ENCODE data around the gene OR4D11. TPM values are rescaled to one million over a fixed set of nuclear protein-coding genes. Genes with fewer than 3 reads are reported as not detected.

The OR4D11 gene
- total and polyA plus RNA-seq, 4 donors, result not detected

GRCh38 chr11:59553323-59553722 lies 49.9 kb downstream of the OR4D11 start:
- no peak for DNase-seq
- no peak overlapping the region for H3K9ac ChIP-seq (ENCODE audit: insufficient read depth in 1 of 2, low read length in 2 of 2)
- no peak overlapping the region for H3K27ac ChIP-seq (ENCODE audit: low read depth in 1 of 2, low read length in 1 of 2)
- 96 to 98% methylated on average over 21 of the region's 21 CpGs for whole genome bisulfite sequencing, 2 donors
- ATAC-seq (ENCODE audit: insufficient read depth, low FRiP score), result no peak
- H3K4me1 ChIP-seq (ENCODE audit: control insufficient read depth in 5 of 5, insufficient read depth in 5 of 5, low read length in 5 of 5), result peaks cover 0 to 13% (median 0%) of the 10 kb centered on the region in 5 donors
- no peaks in the 10 kb centered on the region for H3K36me3 ChIP-seq (ENCODE audit: control insufficient read depth in 4 of 4, insufficient read depth in 4 of 4, low read length in 4 of 4)
- peaks cover 0 to 4% (median 1%) of the 10 kb centered on the region in 3 donors for H3K27me3 ChIP-seq (ENCODE audit: control insufficient read depth in 3 of 3, insufficient read depth in 3 of 3, low read length in 2 of 3)
- H3K9me3 ChIP-seq (ENCODE audit: control insufficient read depth in 4 of 4, insufficient read depth in 3 of 4, low read length in 3 of 4), result no peaks in the 10 kb centered on the region
- no peak overlapping the region for H3K4me3 ChIP-seq
- TF ChIP-seq CTCF (IDR thresholded peaks at IDR 0.05; ENCODE audit: control extremely low read depth, extremely low read depth), result no peak

Other genes starting within 250 kb of the OR4D11 start
- gene OR5AN1, start 144.7 kb upstream of the OR4D11 start, total RNA-seq, result under 1 TPM in 1 of 2 donors, not detected in 1; 0.03 TPM
- not detected for gene OR5AN1, start 144.7 kb upstream of the OR4D11 start, polyA plus RNA-seq
- gene OR5A2, start 77.2 kb upstream of the OR4D11 start, total RNA-seq, result not detected
- gene OR5A2, start 77.2 kb upstream of the OR4D11 start, polyA plus RNA-seq, result not detected
- gene OR5A1, start 67.1 kb upstream of the OR4D11 start, total RNA-seq, result not detected
- not detected for gene OR5A1, start 67.1 kb upstream of the OR4D11 start, polyA plus RNA-seq
- gene OR4D6, start 46.6 kb upstream of the OR4D11 start, total RNA-seq, result not detected
- not detected for gene OR4D6, start 46.6 kb upstream of the OR4D11 start, polyA plus RNA-seq
- not detected for gene OR4D10, start 30.3 kb upstream of the OR4D11 start, total RNA-seq
- not detected for gene OR4D10, start 30.3 kb upstream of the OR4D11 start, polyA plus RNA-seq
- not detected for gene OR4D9, start 8.0 kb downstream of the OR4D11 start, total RNA-seq
- gene OR4D9, start 8.0 kb downstream of the OR4D11 start, polyA plus RNA-seq, result not detected
- gene OSBP, start 112.2 kb downstream of the OR4D11 start, total RNA-seq, result 10 to 100 TPM; 39.1 to 41.9 TPM
- 10 to 100 TPM; 12.0 to 21.2 TPM for gene OSBP, start 112.2 kb downstream of the OR4D11 start, polyA plus RNA-seq
- gene PATL1, start 165.5 kb downstream of the OR4D11 start, total RNA-seq, result 10 to 100 TPM; 23.1 to 29.3 TPM
- 10 to 100 TPM; 12.8 to 28.8 TPM for gene PATL1, start 165.5 kb downstream of the OR4D11 start, polyA plus RNA-seq
- not detected for gene OR10V1, start 210.3 kb downstream of the OR4D11 start, total RNA-seq
- gene OR10V1, start 210.3 kb downstream of the OR4D11 start, polyA plus RNA-seq, result not detected

Measured in lung (tissue), 12 donors.